Measurements from ENCODE around the gene RERE. TPM values are rescaled to one million over a fixed set of nuclear protein-coding genes. Genes with fewer than 3 reads are reported as not detected.

Gene RERE
- total RNA-seq, 4 donors from 2014 or later: 118 to 244 (median 131) TPM

DNA sequence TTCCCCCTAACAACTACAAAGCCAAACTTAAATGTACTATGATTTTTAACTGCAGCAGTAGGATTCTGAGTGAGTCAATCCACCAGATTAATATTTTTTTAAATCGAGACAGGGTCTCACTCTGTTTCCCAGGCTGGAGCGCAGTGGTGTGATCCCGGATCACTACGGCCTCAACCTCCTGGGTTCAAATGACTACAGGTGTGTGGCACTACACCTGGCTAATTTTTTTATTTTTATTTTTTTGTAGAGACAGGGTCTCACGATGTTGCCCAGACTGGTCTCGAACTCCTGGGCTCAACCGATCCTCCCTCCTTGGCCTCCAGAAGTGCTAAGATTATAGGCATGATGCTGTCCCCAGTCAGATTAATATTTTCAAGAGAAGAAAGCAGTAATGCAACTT, 411.4 kb downstream of the RERE start:
- Histone ChIP-seq H3K27me3 (no peaks in the 10 kb centered on the region), H3K36me3 (peaks cover 5 to 7% of the 10 kb centered on the region in 2 donors), H3K9me3 (no peaks in the 10 kb centered on the region), H3K27ac (peak overlapping the region in 1 of 3 donors; percentile 80), H3K4me3 (replicated peaks in 1 of 3) (no peak overlapping the region), H3K4me1 (peaks cover 55 to 69% of the 10 kb centered on the region in 2 donors)
- intact Hi-C loops (cut with DNase I): loop anchor here (5.0 kb wide), 1 partner anchor 34 kb away; no protein-coding TSS in a partner anchor
- TF ChIP-seq, protein P1, sequence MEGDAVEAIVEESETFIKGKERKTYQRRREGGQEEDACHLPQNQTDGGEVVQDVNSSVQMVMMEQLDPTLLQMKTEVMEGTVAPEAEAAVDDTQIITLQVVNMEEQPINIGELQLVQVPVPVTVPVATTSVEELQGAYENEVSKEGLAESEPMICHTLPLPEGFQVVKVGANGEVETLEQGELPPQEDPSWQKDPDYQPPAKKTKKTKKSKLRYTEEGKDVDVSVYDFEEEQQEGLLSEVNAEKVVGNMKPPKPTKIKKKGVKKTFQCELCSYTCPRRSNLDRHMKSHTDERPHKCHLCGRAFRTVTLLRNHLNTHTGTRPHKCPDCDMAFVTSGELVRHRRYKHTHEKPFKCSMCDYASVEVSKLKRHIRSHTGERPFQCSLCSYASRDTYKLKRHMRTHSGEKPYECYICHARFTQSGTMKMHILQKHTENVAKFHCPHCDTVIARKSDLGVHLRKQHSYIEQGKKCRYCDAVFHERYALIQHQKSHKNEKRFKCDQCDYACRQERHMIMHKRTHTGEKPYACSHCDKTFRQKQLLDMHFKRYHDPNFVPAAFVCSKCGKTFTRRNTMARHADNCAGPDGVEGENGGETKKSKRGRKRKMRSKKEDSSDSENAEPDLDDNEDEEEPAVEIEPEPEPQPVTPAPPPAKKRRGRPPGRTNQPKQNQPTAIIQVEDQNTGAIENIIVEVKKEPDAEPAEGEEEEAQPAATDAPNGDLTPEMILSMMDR (IDR thresholded peaks at IDR 0.05): no peak
- no peak for TF ChIP-seq POLR2A (IDR thresholded peaks at IDR 0.05)
- 95 to 98% methylated on average over 7 of the region's 7 CpGs for WGBS, 2 donors
- DNase-seq: no peak

DNA sequence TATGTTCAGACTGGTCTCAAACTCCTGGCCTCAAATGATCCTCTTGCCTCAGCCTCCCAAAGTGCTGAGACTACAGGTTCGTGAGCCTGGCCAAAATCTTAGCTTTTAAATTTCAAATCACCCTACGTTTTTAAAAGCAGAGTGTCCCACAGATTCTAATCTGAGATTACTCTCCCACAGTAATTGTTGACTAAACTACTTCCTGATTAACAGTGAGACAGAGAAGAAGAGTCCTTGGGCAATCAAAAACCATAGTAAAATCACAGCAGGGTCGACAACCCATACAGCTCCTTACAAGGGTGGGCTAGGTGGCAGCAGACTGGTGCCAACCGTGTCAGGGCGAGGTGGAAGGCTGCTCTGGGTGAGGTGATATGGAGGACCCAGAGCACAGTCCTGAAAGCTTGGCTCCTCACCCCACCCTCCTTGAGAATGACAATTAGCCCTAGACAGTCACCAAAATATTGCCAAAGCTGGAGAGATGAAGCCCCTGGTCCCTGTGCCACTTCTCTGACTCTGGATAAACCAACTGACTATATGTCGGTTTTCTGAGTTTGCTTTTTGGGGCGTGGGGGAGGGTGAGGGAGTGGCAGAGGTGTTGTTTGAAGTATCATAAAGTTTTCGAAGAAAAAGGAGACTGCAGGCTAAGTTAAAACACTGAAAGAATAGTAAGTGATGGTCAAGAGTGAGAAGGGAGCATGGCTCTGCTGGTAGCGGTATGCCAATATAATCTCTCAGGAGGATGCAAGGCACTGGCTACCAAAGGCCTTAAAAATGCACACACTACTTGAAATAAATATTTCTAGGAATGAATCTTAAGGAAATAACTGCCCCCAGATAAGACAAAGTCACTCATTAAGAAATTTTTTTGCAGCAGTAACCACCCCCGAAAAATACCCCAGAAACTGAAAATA, 412.7 kb downstream of the RERE start:
- Histone ChIP-seq H3K36me3 (peaks cover 3 to 7% of the 10 kb centered on the region in 2 donors), H3K27ac (peak overlapping the region in 2 of 3 donors; percentile 27 to 30), H3K4me3 (replicated peaks in 1 of 3) (no peak overlapping the region), H3K4me1 (peaks cover 43 to 57% of the 10 kb centered on the region in 2 donors), H3K27me3 (no peaks in the 10 kb centered on the region), H3K9me3 (no peaks in the 10 kb centered on the region)
- DNase-seq: no peak
- TF ChIP-seq POLR2A (IDR thresholded peaks at IDR 0.05): no peak
- TF ChIP-seq, protein P1 (IDR thresholded peaks at IDR 0.05): no peak
- intact Hi-C loops (cut with DNase I): loop anchor here (5.0 kb wide), 1 partner anchor 32 kb away; no protein-coding TSS in a partner anchor
- 87 to 88% methylated on average over 10 of the region's 10 CpGs for WGBS, 2 donors

DNA sequence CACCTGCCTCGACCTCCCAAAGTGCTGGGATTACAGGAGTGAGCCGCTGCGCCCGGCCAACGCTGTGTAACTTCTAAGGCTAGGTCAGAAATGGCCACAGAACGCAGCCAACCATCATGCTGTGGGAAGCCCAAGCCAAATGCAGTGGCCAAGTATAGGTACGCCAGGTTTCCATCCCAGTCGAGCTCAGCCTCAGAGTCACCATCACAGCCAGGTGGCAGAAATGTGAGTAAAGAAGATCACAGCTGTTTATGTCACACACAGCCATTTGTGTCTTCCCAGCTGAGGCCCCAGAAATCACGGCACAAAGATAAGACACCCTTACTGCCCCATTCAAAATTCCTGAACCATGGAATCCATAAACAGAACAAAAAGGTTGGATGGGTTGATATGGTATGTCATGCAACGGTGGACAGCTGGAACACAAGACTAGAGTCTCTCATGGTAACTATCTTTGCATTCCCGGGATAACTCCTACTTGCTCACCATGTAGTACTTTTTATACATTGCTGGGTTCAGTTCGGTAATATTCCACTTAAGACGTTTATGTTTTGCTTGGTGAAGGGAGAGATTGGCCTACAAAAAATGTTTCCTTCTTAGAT, 415.2 kb downstream of the RERE start:
- no peak overlapping the region for H3K4me3 ChIP-seq (replicated peaks in 1 of 3)
- peaks cover 3 to 7% of the 10 kb centered on the region in 2 donors for H3K36me3 ChIP-seq
- intact Hi-C loops (cut with DNase I): no loop called here
- no peak for TF ChIP-seq POLR2A (IDR thresholded peaks at IDR 0.05)
- TF ChIP-seq, protein P1 (IDR thresholded peaks at IDR 0.05): no peak
- no peaks in the 10 kb centered on the region for H3K27me3 ChIP-seq
- H3K4me1 ChIP-seq: peaks cover 23 to 48% of the 10 kb centered on the region in 2 donors
- peak overlapping the region in 2 of 3 donors; percentile 10 to 20 for H3K27ac ChIP-seq
- DNase-seq: no peak
- 79 to 82% methylated on average over 13 of the region's 13 CpGs for WGBS, 2 donors
- no peaks in the 10 kb centered on the region for H3K9me3 ChIP-seq

DNA sequence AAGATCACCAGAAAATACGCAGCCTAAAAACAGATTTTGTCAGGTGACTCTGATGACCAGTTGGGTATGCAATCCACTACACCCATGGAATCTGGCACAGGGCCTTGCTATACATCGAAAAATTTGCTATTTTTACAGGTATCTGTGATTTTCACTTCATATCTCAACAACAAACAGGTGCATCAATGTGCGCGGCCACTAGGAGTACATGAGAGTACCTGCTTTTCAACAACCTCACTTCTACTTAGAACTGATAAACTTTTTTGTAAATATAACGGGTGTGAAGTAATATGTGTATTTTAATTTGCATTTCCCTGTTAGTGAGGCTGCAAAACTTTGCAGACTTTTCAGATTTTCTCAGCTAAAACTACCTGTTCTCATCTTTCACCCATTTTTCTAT, 418.8 kb downstream of the RERE start:
- TF ChIP-seq POLR2A (IDR thresholded peaks at IDR 0.05): no peak
- TF ChIP-seq, protein P1 (IDR thresholded peaks at IDR 0.05): peak in 1 of 6 experiments; percentile 9
- Histone ChIP-seq H3K27ac (no peak overlapping the region), H3K4me1 (peaks cover 37 to 62% of the 10 kb centered on the region in 2 donors), H3K4me3 (replicated peaks in 1 of 3) (no peak overlapping the region), H3K27me3 (no peaks in the 10 kb centered on the region), H3K9me3 (no peaks in the 10 kb centered on the region), H3K36me3 (peaks cover 3 to 7% of the 10 kb centered on the region in 2 donors)
- intact Hi-C loops (cut with DNase I): no loop called here
- 92 to 94% methylated on average over 5 of the region's 5 CpGs for WGBS, 2 donors
- no peak for DNase-seq

Measured in thyroid gland (tissue), 4 donors.